ENCODE measurements around the gene ARHGEF25.
"Not testable (repeated sequence)": the region's sequence is repeated elsewhere in the genome, so short reads cannot be mapped to it uniquely, and the experiment has no call there.

The ARHGEF25 gene

DNA sequence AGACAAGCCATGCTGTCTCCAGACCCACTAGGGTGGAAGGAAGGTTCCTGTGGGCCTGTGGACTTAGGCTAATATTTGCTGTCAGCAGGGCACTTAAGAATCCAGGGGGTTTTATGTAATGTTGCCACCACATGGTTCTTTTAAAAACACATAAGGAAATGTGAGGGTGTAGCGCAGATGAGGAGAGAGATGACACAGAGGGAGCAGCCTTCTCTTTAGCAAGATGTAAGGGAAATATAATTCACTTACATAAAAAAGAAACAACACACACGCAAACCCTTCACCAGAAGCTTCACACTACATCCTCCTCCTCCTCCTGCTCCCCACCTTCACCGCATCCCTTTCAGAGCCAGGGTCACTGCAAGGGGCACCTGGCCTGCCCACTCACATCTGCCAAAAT is 25.1 kb upstream of the ARHGEF25 start:
- no peak for DNase-seq

DNA sequence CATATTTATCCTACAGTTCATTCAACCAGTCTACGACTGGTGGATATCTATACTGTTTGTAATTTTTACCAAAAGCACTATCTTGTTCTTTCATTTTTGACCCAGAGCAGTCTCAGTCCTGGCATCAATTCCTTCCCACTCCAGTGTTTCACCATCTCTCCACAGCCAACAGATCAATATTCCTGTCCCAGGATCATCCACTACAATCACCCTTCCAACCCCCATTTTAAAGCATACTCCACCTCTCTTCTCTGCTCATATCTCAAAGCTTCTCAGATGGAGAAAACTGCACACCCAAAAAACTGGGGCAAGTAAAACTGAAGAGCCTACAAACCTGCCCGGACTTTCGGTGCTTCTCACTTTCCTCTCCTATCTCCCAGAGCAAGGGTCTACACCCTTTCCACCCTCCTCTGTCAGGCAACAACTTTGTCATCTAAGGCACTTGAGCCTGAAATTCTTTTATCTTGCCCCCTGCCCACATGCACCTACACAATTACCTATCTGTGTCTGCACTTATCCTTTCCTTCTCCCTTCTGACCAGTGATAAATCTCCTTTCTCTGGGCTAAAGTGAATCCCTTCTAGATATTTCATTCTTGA is 24.3 kb upstream of the ARHGEF25 start:
- DNase-seq = no peak

- DNase-seq = not testable (repeated sequence)
These were observed 22.2 kb upstream of the ARHGEF25 start for GRCh38 chr12:57588951-57589610.

DNA sequence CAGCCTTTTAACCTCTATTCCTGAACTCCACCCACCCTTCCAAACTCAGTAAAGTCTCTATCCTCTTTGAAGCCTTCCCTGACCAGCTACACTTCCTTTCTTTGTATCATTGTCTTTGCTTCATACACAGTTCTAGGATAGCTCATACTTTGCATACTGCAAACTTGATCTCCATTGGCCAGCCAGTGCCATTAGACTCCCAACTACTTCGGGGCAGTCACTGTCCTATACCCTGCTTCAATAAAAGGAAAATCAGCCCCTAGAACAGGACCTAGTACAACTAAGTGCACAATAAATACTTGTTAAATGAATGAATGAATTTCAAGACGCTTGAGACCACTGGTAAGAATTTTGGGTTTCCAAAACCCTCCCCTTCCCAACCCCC is 20.8 kb upstream of the ARHGEF25 start:
- DNase-seq = no peak

DNA sequence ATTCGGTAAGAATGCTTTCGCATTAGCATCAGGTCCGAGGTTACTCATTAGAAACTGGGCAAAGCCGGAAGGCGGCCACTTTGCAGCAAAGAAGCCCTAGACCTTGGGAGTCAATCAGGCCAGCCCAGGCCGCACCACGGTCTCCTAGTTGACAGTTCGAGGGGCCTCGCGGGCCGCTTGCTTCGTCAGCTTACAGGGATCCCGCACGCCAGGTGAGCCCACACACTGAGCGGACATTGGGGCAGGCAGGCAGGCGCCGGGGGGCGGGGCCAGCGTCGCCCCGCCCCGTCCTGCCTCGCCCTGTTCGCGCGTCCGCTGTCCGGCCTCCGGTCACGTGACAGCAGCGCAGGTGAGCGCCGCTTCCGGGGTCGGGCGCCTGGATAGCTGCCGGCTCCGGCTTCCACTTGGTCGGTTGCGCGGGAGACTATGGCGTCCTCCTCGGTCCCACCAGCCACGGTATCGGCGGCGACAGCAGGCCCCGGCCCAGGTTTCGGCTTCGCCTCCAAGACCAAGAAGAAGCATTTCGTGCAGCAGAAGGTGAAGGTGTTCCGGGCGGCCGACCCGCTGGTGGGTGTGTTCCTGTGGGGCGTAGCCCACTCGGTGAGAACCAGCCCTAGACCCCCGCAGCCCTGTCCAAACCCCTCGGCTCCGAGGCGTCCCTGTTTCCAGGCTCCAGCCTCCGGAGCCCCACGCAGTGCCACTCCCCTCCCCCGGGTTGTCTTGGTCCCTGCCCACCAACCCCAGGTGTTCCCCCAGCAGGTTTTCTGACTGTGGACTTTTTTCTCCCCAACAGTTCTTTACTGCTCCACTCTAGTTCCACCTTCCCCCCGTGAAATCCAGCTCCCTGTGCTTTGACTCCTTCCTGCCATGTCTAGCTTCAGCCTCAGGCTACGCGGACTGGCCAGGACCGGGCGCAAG is 20.1 kb upstream of the ARHGEF25 start, which contains the start of gene PIP4K2C:
TSS of gene PIP4K2C (plus strand) at position 329 of the 918 bp plus-strand sequence. CDS start at position 427, 98 bp downstream.
- DNase-seq = peak; percentile 72 to 74

GRCh38 chr12:57591782-57592325 is 19.4 kb upstream of the ARHGEF25 start:
- DNase-seq = no peak

GRCh38 chr12:57592551-57593165 is 18.6 kb upstream of the ARHGEF25 start:
- DNase-seq = no peak

DNA sequence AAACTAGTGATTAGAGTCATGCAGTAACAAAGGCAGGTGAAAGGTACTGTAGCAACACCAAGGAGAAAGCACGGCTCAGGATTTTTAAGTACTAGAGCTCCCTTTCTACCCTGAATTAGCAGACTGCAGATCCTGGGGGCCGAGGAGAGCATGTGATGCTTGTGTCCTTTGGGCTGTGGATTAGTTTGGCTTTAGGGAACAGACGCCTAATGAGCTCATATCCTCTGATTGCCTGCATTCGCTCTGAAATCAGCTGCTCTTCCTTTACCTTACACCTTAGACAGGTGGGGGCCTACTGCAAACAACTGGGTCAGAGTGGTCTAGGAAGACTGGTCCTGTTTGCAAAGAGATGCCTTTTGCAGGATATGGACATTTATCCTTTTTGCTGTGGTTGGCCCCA is 18.0 kb upstream of the ARHGEF25 start:
- no peak for DNase-seq

DNA sequence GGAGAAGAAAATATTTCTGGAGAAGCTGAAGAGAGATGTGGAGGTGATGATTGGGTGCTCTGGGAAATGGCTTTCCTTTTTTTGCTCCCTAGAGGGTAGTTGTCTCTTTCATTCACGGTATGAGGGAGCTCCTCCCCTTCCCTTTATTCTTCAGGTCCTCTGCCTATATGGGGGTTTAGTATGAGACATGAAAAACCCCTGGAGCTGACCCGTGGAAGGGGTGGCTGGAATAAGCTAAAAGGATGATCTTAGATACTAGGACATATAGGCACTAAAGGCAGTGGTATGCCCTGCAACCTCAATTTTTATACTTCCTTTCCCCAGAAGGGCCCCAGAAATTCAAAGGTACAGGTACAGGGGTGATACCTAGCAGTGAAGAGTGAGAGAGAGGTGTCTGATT is 10.8 kb upstream of the ARHGEF25 start:
- no peak for DNase-seq

DNA sequence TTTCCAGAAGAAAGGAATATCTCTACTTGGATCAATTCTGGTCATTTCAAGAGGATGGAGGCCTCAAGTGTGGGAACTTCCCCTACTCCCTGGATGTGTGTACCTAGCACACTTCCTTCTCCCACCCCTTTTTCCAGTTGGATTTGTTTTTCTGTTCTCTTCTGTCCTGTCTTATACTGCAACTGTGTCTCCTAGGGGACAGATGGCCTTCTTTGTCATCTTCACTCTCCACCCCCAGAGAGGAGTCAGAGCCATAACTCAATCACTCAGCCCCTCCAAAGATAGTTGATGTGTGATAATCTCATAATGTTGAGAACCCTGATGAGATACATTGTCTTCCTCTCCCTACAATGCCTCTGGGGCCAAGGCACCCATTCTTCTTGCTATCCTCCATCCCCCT is 8.7 kb upstream of the ARHGEF25 start:
- no peak for DNase-seq

DNA sequence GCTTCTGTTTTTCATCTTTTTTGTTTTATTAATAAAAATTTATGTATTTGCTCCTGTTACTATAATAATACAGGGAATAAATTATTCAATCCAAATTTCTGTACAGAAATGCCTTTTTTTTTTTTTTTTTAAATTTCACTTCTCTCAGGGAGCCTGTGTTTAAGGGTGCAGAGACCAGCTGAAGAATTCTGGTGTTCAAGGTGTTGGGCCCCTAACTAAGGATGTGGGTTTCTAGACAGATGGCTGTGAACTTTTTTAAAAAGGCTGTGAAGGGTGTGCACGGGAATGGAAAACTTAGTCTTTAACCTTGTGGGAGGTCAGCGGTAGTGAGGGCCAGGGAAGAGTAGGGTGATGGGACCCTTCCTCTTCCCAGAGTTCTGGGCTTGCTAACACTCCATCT is 7.9 kb upstream of the ARHGEF25 start:
- no peak for DNase-seq

GRCh38 chr12:57603815-57604453 is 7.3 kb upstream of the ARHGEF25 start:
- DNase-seq = no peak

- DNase-seq = peak in 1 of 2 experiments; percentile 22
These were observed 6.7 kb upstream of the ARHGEF25 start, which contains the start of gene DTX3 for GRCh38 chr12:57604454-57604991. Gene DTX3 (plus strand): TSS chr12:57604824. CDS start chr12:57606518, 1,694 bp downstream.

DNA sequence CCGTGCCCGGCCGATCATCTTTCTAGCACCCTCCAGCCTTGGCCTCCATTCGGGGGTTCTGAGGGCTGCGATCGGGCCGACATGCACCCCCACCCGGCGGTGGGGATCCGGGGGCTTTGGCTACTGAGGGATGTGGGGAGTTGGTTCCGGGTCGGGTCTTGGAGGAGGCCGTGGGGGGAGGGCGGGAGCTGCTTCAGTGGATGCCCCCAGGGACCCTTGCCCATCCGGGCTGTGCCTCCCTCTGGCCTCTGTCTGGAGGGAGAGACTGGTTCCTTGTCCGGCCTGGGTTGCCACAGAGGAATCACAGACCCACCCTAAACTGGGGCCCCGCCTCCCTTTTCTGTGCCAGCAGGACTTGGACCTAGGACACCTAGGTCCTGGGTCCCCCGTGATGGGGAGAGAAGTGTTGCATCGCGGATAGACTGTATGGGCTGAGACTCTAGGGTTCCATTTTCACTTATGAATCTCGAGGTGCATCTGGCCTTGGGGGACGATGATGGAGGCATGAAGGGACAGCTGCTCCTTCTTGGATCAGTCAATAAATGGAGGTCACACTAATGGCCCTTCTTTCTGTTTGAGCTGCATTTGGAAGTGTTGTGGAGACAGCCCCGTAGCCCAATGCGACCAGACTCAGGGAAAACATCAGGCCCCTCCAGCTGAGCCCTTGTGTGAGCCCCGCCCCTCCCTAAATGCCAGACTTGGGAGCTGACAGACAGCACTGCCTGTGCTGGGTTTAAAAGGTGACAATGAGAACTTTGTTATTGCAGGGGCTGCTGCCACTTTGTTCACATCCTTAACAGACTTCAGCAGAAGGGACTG is 6.0 kb upstream of the ARHGEF25 start:
- no peak for DNase-seq

DNA sequence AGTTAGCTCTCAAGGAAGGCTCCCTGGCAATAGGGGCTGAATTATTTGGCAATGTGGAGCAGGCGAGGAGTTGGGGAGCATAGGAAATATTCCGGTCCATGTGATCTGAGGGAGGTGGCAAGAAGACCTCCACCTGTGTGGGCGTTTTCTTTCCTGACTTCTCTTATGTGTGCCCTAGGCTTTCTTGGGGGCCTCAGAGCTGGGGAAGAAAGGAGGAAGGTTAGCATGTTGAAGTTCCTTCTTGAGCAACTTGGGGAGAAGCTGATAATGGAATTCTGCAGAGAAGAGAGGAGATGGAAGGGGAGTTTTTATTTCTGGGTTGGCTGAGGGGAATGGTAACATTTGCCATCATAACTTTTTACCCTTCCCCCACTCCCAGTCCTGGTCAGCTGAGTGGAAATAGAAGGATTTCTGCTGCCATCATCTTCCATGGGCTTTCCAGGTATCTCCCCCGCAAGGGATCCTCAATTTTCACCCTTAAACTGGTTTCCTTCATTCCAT is 5.4 kb upstream of the ARHGEF25 start:
- DNase-seq = no peak

GRCh38 chr12:57606399-57606798 is 4.8 kb upstream of the ARHGEF25 start:
- no peak for DNase-seq

- DNase-seq = no peak
These were observed 4.4 kb upstream of the ARHGEF25 start for GRCh38 chr12:57606821-57607220.

DNA sequence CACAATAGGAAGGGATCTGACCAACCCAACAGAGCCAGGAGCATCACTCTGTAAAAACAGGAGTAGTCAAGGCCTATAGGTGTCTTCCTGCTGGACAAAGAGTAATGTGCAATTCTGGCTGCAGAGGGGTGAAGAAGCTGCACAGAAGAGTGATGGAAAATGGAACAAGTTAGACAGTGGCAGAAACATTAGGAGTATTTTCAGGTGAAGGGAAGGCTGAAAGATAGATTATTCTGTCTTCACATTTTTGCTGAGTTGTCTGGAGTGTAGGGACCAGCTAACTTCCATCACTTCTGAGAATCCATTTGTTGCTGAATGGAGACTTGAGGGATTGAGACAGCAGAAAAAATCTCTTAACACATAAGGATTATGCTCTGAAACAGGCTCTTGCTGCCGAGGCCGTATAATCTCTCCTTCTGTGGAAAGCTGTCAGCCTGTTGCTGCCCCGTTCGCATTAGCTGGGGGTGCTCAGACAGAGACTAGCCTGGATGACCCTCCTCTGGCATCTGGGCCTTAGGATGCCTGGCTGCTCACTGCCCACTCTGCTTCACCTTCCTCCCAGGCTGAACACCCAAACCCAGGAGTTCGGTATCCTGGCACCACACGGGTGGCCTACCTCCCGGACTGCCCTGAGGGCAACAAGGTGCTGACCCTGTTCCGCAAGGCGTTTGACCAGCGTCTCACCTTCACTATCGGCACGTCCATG is 3.1 kb upstream of the ARHGEF25 start:
- no peak for DNase-seq

DNA sequence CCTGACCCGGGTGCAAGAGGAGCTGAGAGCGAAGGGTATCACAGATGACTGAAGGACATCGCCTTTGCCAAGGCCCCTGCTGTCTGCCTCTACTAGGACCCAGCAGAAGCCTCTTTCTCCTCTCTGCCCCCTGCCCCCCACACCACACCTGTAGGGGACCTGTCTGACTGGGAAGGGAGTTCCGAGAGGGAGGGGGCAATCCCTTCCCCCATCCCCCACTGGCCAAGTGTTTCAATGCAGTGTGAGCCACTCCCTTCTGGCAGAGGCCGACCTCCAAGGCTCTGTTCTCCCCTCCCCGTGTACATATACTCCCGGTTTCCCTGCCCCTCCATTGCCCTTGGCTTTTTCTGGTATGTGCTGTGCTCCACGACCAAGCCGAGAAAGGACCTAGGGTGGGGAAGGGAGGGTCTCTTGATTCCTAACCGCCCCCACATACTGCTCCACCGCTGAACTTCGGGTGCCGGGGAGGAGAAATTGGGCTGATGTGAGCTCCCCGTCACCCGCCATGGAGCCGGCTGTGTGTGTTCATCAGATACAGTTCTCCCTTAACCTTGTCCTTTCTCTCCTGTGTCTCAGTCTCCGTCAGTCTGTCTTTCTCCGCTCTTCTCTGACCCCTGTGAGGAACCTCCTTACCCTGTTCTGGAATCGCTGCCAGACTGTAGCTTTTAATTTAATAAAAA is 2.0 kb upstream of the ARHGEF25 start:
- DNase-seq = no peak
